ENCODE measurements around the gene TLCD5.

The TLCD5 gene

DNA sequence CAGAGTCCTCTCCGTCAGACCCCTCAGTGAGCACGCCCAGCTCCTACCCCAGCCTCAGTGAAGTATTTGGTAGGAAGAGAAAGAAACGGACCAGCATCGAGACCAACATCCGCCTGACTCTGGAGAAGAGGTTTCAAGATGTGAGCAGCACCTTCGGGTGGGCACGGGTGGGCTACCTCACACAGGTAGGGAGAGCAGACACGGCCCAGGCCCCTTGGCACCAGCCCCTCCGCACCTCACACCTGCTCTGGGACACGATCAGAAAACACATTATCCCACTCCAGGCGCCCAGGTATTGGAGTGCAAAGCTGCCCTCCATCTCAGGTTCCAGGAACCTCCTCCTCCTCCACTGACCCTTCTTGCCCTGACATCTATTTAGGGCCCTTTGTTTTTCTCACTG, 17.6 kb upstream of the TLCD5 start:
- DNase-seq (ENCODE audit: low read depth, low spot score) = no peak

DNA sequence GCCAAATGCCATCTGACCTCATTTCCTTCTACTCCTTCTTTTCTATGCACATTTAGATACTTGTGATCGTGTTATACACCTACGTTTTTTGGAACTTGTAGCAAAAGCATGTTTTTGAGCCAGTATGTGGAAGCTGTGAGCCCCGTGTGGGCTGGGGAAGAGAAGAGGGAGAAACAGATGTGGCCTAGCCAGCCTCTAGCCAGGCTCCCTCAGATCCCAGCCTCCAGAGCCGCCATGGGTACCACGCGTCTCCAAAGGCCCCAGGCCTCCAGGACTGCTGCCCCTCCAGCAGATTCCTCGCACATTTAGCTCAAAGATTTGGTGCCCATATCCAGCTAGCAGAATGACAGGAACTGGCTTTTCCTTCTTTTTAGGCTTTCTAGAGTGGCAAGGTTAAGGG, 17.0 kb upstream of the TLCD5 start:
- no peak for DNase-seq (ENCODE audit: low read depth, low spot score)

DNA sequence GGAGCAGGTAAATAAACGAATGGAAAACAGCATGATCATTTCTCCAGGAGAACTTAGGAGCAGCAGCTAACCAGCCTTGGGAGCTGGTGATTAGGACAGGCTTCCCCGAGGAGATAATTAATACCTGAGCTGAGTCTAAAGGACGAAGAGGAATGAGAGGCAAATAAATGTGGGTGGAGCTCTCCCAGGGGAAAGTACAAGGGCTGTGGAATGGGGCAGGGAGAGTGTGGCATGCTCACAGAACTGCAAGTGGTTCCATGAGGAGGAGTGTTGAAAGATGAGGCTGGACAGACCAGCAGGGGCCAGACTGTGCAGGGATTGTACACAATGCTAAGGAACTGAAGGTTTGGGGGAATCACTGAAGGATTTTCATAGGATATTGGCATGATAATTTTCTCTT, 14.2 kb upstream of the TLCD5 start:
- DNase-seq (ENCODE audit: low read depth, low spot score) = no peak

DNA sequence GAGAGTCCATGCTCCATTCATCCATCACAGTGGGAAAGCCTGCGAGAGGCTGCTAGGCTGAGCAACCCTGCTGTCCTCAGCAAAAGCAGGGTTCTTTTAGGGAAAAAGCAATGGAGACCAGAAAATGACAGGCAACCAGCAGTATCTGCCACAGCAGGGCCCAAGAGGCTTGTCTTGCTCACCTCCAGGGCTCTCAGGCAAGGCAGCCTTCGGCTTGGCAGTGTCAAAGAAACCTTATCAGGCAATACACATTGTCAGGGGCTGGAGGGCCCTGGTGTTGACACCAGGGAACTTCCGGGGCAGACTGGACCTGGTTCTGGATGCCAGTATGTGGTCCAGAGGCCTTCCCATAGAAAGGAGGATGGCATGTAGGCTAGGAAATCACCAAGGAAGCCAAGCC, 10.2 kb upstream of the TLCD5 start:
- DNase-seq (ENCODE audit: low read depth, low spot score) = no peak

DNA sequence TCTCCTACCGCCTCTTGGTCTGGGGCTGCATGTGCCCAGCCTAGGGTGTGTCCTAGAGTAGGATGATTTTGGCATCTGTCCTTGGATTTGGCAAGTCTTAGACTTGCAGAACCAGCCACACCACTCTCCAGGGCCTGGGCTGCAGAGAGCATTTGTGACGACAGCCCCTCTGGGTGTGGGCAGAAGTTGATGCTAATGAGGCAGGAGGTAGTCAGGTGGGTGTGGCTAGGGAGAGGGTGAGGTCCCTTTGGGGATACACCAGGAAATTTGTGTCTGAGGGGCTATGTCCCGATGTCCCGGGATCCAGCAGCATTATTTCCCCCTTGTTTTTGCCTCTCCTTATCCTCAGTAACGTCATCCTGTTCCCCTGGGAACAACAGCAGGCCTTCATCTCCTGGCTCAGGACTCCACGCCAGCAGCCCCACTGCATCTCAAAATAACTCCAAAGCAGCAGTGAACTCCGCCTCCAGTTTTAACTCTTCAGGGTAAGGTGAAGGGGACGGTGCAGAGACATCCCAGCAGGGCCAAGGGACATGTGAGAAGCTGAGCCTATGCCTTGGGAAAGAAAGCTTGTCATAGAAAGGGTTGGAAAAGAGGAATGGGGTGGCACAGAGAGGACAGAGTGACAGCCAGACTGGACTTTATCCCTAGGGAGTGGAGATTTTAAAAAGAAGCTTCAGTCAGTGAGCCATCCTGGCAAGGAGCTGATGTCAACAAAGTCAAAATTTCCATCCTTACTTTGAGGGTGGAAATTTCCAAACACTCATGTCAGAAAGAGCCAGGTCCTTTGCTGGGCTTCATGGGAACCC, 8.0 kb upstream of the TLCD5 start:
- no peak for DNase-seq (ENCODE audit: low read depth, low spot score)

DNA sequence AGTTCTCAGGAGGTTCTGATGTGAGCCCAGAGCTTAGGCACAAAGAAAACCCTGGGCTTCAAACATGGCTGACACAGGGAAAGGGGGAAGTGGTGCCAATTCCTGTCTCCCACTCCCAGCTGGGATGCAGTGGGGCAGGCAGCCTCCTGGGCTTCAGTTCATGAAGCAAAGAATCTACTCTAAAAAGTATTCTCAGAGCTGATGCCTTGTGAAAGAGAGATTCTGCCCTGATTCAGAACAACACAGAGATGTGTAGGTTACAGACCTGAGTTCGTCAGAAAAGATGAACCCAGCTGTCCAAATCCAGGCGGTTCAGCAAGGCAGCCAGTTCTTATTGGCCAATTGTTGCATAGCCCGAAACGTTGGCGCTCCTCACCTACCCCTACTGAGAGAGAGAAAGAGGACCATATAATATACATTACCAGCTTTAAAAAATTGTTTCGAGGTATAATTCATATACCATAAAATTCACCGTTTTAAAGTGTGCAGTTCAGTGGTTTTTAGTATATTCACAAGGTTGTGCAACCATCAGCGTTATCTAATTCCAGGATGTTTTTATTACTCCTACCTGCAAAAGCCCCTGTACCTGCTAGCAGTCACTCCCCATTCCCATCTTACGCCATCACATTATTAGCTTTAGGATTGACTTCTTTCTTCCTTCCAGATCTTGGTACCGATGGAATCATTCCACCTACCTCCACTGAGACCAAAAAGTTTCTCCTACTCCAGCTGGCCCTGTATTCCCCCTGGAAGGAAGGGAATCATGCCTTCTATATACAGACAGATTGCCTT, 7.2 kb upstream of the TLCD5 start:
- DNase-seq (ENCODE audit: low read depth, low spot score) = no peak

DNA sequence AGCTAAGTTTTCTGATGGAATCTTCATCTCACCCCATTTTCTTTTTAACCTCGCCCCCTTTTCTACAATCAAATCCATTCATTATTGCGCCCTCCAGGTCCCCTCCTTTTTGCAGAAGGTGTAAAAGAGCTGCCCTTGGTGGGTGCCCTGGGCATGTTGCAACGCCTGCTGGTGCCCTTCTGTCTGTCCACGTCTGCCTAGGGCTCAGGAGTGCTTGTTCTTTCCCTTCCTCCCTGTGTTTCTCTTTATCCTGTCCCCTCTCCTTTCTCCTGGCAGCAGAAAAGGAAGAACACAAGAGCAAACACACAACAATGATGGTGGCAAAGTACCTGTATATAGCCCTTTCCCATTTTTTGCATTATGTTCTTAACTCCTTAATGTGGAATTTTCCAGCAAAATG, 6.2 kb upstream of the TLCD5 start:
- DNase-seq (ENCODE audit: low read depth, low spot score) = no peak

DNA sequence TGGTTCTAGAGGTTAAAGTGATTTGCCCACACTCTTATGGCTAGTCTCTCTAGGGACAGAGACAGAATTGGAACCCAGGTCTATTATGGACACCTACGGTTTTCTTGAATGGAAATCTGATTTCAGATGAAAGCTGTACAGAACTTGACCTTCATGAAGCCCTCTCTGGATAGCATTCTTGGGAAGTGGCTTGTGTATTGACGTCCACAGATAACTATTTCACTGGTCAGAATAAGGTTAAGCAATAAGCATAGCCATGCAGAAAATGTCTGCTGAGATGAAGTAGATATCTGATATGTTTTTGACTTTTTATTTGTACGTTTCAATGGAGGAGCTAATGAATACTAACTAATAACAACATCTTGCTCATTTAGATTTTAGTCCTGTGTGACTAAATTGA, 1.1 kb downstream of the TLCD5 start:
- DNase-seq (ENCODE audit: low read depth, low spot score) = peak; percentile 44

DNA sequence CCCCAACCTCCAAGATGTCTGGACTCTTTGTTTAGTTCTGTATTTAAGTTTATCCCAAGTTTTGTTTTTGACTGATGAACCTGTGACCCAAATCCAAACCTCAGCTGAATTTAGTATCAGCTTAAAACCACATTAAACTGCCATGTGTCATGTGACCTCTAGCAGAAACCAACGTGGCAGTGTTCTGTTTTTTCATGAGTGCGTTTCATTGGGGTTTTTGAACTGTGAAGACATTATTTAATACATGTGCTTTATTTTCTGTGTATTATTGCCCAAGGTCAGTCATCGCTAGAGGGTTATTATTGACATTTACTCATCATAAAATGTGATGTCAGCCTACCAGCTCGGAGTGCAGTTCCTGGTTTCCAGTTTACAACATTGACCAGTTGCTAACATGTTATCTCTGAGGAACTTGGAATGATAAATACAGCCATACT, 1.8 kb downstream of the TLCD5 start:
- DNase-seq (ENCODE audit: low read depth, low spot score) = no peak

DNA sequence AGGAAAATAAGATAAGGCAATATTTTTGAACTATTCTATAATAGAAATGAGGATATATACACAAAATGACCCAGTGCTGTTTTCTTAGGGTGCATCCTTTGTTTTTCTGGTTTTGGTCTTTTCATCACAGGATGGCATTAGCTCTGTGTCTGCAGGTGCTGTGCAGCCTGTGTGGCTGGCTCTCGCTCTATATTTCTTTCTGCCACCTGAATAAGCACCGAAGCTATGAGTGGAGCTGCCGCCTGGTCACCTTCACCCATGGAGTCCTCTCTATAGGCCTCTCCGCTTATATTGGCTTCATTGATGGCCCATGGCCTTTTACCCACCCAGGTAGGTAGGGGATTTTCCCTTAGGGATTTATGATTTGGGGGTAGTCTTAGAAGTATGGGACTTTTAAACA, 2.2 kb downstream of the TLCD5 start:
- no peak for DNase-seq (ENCODE audit: low read depth, low spot score)

DNA sequence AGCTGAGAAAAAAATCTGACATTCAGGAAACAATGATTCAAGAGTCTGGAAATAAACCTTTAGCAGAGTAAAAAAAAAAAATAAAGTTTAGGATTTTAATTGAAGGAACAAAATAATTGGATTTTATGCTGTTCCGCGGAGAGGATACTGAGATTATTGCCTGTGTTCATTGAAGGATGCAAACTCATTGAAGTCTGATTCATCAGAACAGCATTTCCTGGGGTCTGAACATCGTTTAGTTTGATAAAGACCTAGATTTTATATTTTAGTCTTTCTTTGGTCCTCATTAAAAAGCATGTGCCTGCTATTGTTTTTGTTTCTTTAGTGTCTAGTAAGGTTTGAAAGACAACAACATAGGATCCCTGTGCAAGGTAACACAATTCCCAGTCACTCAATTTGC, 4.5 kb downstream of the TLCD5 start:
- peak; percentile 32 for DNase-seq (ENCODE audit: low read depth, low spot score)

DNA sequence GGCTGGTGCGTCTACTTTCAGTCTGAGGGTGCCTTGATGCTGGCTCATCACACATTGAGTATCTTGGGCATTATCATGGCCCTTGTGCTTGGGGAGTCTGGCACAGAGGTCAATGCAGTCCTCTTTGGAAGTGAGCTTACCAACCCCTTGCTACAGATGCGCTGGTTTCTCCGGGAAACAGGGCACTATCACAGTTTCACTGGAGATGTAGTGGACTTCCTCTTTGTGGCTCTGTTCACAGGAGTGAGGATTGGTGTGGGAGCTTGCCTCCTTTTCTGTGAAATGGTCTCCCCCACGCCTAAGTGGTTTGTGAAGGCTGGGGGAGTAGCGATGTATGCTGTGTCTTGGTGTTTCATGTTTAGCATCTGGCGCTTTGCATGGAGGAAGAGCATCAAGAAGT, 4.9 kb downstream of the TLCD5 start:
- no peak for DNase-seq (ENCODE audit: low read depth, low spot score)

DNA sequence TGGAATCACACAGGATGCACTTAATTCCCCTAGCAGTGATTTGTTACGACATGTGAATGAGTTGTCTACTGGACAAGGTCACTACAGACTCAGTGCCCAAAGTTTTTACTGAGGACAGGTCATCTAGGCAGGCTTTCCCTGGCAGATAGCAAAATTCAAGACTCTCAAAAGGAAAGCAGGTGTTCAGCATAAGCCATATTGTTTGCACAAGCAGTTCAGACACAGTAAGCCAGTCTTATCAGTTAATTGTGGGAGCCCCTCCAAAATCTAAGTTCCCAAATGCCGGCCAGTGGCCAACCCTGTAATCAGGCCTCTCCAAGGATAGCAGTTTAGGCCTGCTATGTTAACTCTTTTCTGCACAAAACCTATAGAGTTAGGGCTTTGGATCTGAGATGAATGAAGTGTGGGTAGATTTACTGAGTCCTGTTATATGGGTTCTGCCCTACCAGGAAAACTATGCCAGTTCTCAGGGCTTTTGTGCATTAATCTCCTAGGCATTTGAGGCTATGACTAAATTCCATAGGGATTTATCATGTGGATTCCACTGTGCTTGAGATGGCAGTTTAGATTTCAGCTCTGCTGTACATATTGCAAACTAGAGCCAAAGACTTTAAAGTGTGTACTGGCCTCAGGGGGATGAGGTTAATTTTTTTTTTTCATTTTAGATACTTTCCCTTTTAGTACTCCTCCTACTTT, 6.3 kb downstream of the TLCD5 start:
- DNase-seq (ENCODE audit: low read depth, low spot score) = peak; percentile 86

DNA sequence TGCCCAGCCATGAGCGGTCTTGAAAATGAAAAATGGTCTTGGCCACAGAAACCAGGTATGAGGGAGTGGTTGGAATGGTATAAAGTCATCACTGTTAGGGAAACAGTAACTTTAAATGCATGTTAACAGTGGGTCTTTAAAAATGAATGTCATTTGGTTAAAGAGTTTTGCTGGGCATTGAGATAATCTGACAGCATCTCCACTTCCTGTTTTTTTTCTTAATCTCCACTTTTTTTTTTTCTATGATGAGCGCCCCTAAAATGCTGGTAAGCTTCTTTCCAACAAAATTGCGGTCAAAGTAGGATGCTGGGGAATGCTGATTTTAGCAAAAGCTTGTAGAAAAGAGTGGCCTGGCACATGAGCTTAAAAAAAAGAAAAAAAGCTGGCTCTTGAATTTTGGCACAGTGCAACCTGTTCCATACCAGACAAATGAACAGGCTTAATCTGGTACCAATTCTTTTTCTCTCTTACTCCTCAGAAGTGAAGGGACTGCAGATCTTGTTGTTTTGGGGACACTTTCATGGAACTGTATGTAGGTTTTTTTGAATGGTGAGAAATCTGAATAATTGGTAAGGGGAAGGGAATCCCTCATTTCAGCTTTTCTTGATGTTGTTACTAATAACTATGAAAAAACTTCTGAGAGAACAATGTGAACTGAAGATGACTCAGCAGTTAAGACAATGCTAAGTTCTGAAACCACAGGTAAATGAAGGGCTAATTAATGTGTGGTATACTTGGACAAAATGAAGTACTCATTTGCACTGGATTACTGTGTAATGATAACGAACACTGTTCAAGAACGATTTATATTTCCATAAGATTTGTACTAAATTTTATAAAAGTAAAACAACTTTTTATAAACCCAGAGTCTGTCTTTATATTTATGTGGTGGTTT, 8.0 kb downstream of the TLCD5 start:
- DNase-seq (ENCODE audit: low read depth, low spot score) = peak; percentile 46

DNA sequence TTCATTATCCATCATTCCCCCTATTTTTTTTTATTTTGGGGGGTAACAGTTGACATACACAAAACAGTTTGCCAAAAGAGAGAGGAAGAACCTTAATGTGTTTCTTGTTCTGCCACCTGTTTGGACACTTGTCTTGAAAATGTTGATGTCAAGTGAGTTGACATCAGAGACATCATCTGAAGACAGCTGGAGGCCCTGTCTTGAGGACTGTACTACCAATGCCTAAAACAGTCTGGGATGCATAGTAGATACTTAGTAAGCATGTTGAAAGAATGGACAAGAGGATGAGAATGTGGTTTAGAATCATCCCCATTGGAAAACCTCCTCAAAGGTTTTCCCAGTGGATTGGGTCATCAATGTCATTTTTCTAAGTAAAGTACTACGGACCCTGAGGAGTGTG, 8.7 kb downstream of the TLCD5 start:
- no peak for DNase-seq (ENCODE audit: low read depth, low spot score)

DNA sequence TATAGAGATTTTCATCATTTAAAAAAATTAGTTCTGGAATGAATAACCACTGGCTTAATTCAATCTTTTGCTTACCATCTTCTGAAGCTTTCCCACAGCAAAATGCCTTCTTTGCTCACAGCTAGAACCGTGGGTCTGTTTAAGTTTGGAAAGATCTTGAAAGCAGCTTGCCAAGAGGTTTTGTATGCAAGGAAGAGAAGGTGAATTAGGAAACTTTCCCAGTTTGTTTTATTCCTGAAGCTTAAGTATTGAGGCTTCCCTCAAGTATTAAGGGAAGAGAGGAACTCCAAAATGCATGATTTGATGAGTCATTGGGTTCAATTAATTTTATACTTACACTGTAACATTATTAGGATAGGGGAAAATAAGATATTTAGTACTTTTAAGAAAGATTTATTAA, 9.2 kb downstream of the TLCD5 start:
- DNase-seq (ENCODE audit: low read depth, low spot score) = peak; percentile 5

DNA sequence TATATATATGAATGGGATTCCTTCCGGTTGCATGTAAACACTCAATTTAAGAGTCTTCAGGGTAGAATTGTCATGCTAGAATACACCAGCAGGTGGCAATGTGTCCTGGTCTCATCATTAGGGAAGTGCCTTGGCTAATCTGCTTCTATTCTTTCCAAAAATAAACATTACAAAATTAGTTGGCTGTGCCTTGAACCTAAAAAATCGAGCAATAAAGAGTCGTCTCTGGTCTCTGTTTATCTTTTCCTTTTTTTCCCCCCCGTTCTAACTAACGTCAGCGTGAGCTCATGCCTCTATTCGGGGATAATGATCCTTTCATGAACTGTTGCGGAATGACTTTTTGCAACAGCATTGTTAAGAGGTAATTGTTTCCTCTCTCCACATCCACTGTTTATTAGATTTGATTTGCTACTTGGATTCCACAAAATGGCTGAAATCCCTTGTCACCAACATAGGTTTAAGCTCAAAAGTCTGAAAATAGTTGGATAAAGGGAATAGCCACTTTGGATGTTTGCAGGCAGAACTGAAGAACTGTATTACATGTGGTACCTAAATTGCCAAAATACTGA, 9.9 kb downstream of the TLCD5 start:
- peak; percentile 90 for DNase-seq (ENCODE audit: low read depth, low spot score)

DNA sequence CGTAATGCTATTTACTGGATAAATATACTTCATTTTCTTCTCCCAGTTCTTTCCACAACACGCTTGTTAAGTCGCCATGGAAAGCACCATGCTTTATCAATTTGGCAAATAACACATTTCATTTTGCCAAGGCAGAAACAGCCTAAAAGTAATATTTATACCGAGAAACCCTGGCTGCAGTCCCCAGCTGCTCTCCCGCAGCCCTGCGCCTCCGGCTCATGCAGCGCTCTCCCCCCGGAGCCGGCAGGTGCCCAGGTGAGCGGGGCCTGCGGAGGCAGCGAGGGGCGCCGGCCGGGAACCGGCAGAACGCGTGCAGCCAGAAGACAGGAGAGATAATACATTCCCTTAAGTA, 10.4 kb downstream of the TLCD5 start:
- DNase-seq (ENCODE audit: low read depth, low spot score) = no peak

DNA sequence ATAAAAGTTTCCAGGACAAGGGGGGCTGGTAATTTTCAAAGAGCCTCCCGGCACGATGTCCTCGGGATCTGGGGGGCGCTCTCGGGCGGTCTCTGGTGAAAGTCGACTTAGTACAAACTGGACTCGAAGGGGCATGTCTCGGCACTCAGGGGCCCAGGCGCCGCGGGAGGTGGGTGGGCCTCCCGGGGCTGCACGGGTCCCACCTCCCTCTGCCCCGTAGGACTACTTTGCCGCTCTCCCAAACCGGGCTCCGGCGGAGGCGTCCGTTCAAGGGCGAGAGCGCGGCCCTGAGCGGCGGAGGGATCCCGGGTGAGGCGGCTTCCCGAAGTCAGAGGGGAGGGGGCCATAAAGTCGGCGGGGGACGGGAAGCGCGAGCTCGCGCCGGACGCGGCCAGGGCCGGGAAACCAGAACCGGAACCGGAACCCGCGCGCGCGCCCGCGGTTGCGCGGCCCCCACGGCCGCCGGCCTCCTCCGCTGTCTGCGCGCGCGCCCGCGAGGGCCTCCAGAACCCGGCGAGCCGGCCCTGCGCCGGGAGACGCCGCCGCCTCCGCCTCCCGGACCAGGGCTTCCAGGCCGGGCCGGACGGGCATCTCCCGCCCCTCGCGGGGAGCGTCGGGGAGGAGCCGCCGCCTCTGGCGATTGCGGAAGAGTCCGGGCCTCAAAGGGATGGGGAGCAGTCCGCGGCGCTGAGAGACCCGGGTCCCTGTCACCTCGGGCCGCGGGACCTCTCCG, 11.0 kb downstream of the TLCD5 start, which contains the start of gene ARHGEF12:
Gene ARHGEF12, plus strand, starts transcription at position 506 of the 733 bp plus-strand sequence. CDS start 831 bp downstream, outside the sequence.
- DNase-seq (ENCODE audit: low read depth, low spot score) = peak; percentile 99

DNA sequence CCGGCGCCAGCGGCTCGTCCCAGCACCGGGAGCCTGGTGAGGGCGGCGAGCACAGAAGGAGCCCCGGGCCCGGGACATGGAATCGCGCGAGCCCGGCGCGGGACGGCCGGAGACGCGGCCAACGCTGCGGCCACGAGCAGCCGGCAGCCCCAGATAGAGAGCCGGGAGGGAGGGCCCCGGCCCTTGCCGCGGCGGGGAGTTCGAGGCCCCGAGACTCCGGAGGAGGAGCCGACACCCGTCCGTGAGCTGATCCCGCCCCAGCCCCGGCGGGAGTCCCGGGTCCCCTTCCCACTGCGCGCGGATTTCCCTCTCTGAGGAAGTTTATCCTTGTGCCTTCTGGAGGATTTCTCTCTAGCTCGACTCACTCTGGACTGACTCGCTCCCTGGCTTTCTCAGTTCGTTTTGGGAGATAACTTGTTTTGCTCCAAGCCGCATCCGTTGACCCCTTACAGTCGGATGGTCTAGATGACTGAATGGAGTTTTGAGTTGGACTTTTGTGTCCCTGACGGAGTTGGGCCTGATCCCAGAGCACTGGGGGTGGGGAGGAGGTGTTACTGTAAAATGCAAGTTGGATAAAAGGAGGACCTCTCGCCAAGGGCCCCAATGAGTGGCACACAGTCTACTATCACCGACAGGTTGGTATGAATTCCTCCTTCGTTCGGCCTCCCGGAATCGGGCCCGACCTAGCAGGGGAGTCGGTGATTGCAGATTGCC, 11.7 kb downstream of the TLCD5 start:
- peak; percentile 54 for DNase-seq (ENCODE audit: low read depth, low spot score)

Measured in astrocyte of the hippocampus (primary cell).